Neural crest cell (in vitro differentiated cells): Measurements from ENCODE around the gene PTGER2. TPM values are rescaled to one million over a fixed set of nuclear protein-coding genes. Genes with fewer than 3 reads are reported as not detected.

Source experiments
- DNase-seq: peaks from one replicate; pipeline ENCODE4 v3.0.0; 2021; ENCODE audit warnings: low read depth, mixed read lengths, low spot score
- H3K27ac Mint-ChIP-seq: one replicate; pipeline ENCODE4 v1.8.0; 2021; ENCODE audit warnings: mild to moderate bottlenecking, mixed read lengths; ENCODE audit not compliant: unreplicated experiment
- H3K27me3 Mint-ChIP-seq: 2 replicates; pipeline ENCODE4 v1.8.0; 2021; ENCODE audit warnings: low read depth, mild to moderate bottlenecking, mixed read lengths
- H3K36me3 Mint-ChIP-seq: 2 replicates; pipeline ENCODE4 v1.8.0; 2021; ENCODE audit warnings: low read depth, mild to moderate bottlenecking, mixed read lengths
- H3K4me1 Mint-ChIP-seq: 2 replicates; pipeline ENCODE4 v1.8.0; 2021; ENCODE audit warnings: mixed read lengths
- H3K4me3 Mint-ChIP-seq: one replicate; pipeline ENCODE4 v1.8.0; 2021; ENCODE audit warnings: mild to moderate bottlenecking, mixed read lengths
- H3K9me3 Mint-ChIP-seq: 2 replicates; pipeline ENCODE4 v1.8.0; 2021; ENCODE audit warnings: mixed read lengths
- total RNA-seq: library from RNA; stranded (reverse); gene quantifications from 2 replicates; pipeline ENCODE4 v1.2.1, GENCODE V29; 2021
- TF ChIP-seq, protein P1 (sequence below): fragments of 200-600 bp; sonication (generic); conservative IDR thresholded peaks from 2 replicates; pipeline ENCODE4 v1.5.0; 2021; ENCODE audit warnings: antibody characterized with exemption, mild to moderate bottlenecking

PTGER2 gene
- total RNA-seq, 1 donor from 2014 or later, result not detected

DNA sequence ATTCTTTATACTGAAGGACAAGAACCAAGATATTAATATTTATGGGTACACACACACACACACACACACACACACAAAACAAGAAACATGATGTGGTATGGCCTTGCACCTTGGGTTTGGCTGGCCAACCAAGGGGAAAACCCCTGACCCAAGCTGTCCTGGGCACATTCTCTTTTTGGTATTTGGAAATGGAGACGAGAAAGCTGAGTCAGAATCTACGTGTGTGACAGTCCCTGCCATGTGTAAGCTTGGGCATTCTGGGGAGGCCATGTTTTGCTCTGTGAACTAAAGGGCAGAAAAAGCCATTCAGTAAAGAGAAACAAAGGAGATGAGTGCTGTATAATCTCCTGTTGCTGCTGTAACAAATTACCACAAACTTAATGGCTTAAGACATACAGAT is 35.6 kb downstream of the PTGER2 start:
- no peak for DNase-seq
- no peak overlapping the region for H3K4me3 Mint-ChIP-seq
- no peaks in the 10 kb centered on the region for H3K27me3 Mint-ChIP-seq
- H3K9me3 Mint-ChIP-seq, result peaks cover under 1% of the 10 kb centered on the region
- no peak overlapping the region for H3K27ac Mint-ChIP-seq
- H3K36me3 Mint-ChIP-seq, result no peaks in the 10 kb centered on the region
- TF ChIP-seq, protein P1, sequence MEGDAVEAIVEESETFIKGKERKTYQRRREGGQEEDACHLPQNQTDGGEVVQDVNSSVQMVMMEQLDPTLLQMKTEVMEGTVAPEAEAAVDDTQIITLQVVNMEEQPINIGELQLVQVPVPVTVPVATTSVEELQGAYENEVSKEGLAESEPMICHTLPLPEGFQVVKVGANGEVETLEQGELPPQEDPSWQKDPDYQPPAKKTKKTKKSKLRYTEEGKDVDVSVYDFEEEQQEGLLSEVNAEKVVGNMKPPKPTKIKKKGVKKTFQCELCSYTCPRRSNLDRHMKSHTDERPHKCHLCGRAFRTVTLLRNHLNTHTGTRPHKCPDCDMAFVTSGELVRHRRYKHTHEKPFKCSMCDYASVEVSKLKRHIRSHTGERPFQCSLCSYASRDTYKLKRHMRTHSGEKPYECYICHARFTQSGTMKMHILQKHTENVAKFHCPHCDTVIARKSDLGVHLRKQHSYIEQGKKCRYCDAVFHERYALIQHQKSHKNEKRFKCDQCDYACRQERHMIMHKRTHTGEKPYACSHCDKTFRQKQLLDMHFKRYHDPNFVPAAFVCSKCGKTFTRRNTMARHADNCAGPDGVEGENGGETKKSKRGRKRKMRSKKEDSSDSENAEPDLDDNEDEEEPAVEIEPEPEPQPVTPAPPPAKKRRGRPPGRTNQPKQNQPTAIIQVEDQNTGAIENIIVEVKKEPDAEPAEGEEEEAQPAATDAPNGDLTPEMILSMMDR, result no peak
- H3K4me1 Mint-ChIP-seq, result no peaks in the 10 kb centered on the region

- no peak for DNase-seq
- Mint-ChIP-seq H3K27ac (no peak overlapping the region), H3K9me3 (no peaks in the 10 kb centered on the region), H3K27me3 (no peaks in the 10 kb centered on the region), H3K36me3 (no peaks in the 10 kb centered on the region), H3K4me3 (no peak overlapping the region), H3K4me1 (no peaks in the 10 kb centered on the region)
- TF ChIP-seq, protein P1, result no peak
These were observed 36.3 kb downstream of the PTGER2 start for GRCh38 chr14:52350445-52350844.

GRCh38 chr14:52351233-52352060 is 37.3 kb downstream of the PTGER2 start:
- Mint-ChIP-seq H3K4me3 (no peak overlapping the region), H3K4me1 (no peaks in the 10 kb centered on the region), H3K27me3 (no peaks in the 10 kb centered on the region), H3K27ac (no peak overlapping the region), H3K9me3 (no peaks in the 10 kb centered on the region), H3K36me3 (no peaks in the 10 kb centered on the region)
- TF ChIP-seq, protein P1, result no peak
- no peak for DNase-seq

GRCh38 chr14:52352061-52352491 is 38.0 kb downstream of the PTGER2 start:
- Mint-ChIP-seq H3K27ac (no peak overlapping the region), H3K9me3 (no peaks in the 10 kb centered on the region), H3K4me1 (no peaks in the 10 kb centered on the region), H3K36me3 (no peaks in the 10 kb centered on the region), H3K27me3 (no peaks in the 10 kb centered on the region), H3K4me3 (no peak overlapping the region)
- TF ChIP-seq, protein P1, result no peak
- DNase-seq, result no peak

DNA sequence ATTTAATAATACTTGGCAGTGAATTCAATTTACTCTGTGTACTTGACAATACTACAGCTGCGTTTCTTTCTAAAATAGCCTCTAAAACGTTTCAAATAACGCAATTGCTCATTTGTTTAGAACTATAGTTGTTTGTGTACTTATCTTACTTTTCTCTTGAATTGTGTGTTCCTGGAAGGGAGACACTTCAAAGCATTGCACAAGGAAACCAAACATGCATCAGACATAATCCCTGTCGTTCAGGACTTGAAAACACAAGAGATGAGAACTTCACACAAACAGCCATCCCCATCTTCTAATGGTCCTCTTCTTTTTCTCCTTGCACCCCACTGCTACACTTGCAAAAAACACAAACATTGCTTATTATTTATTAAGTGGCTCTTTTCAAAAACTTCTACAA is 38.5 kb downstream of the PTGER2 start:
- TF ChIP-seq, protein P1, result no peak
- H3K4me3 Mint-ChIP-seq, result no peak overlapping the region
- DNase-seq, result no peak
- no peaks in the 10 kb centered on the region for H3K27me3 Mint-ChIP-seq
- H3K27ac Mint-ChIP-seq, result no peak overlapping the region
- H3K4me1 Mint-ChIP-seq, result no peaks in the 10 kb centered on the region
- H3K9me3 Mint-ChIP-seq, result no peaks in the 10 kb centered on the region
- H3K36me3 Mint-ChIP-seq, result no peaks in the 10 kb centered on the region
